DND-41 (cell line): ENCODE data around the gene IBSP.

Source experiments
- ATAC-seq: fragments of 200-7000 bp; cut with Tn5 transposase; 3 replicates; pipeline ENCODE4 v1.9.1; 2021; ENCODE audit warnings: low read depth; ENCODE audit not compliant: insufficient read depth
- DNase-seq: peaks from one replicate; pipeline ENCODE4 v3.0.0-alpha.2; 2020
- H2AFZ ChIP-seq: 2 replicates; pipeline ENCODE4 v1.6.0; 2012; ENCODE audit warnings: low read depth, low read length
- H3K27ac ChIP-seq: 2 replicates; pipeline ENCODE4 v1.5.1; 2012; ENCODE audit warnings: low read length, inconsistent platforms
- H3K27me3 ChIP-seq: fragments of 200-600 bp; sonication (generic); 2 replicates; pipeline ENCODE4 v1.6.0; 2012; ENCODE audit warnings: low read length, mild to moderate bottlenecking, inconsistent platforms; ENCODE audit not compliant: insufficient read depth, poor library complexity
- H3K36me3 ChIP-seq: 2 replicates; pipeline ENCODE4 v1.5.1; 2012; ENCODE audit warnings: low read length, inconsistent platforms; ENCODE audit not compliant: insufficient read depth
- H3K4me1 ChIP-seq: 2 replicates; pipeline ENCODE4 v1.5.1; 2012; ENCODE audit warnings: mild to moderate bottlenecking, low read length; ENCODE audit not compliant: insufficient read depth
- H3K4me2 ChIP-seq: 2 replicates; pipeline ENCODE4 v1.6.0; 2012; ENCODE audit warnings: mild to moderate bottlenecking, moderate library complexity, low read length, inconsistent platforms; ENCODE audit not compliant: insufficient read depth
- H3K4me3 ChIP-seq, 2 experiments: fragments of 200-600 bp in 1 of 2; shearing (Covaris generic) in 1 of 2; 2 replicates each; pipeline ENCODE4 v1.5.1; 2012 to 2016; ENCODE audit warnings: inconsistent platforms in 2 of 2, low read length in 2 of 2, mild to moderate bottlenecking in 2 of 2, low read depth in 1 of 2, moderate library complexity in 1 of 2
- H3K79me2 ChIP-seq: 2 replicates; pipeline ENCODE4 v1.6.0; 2012; ENCODE audit warnings: low read length, inconsistent platforms; ENCODE audit not compliant: insufficient read depth
- H3K9ac ChIP-seq: 2 replicates; pipeline ENCODE4 v1.6.0; 2012; ENCODE audit warnings: low read depth, mild to moderate bottlenecking, inconsistent platforms, low read length, moderate library complexity
- H3K9me3 ChIP-seq: 2 replicates; pipeline ENCODE4 v1.5.1; 2012; ENCODE audit warnings: low read length, moderate library complexity, mild to moderate bottlenecking, inconsistent platforms; ENCODE audit not compliant: insufficient read depth, severe bottlenecking
- H4K20me1 ChIP-seq: 2 replicates; pipeline ENCODE4 v1.6.0; 2012; ENCODE audit warnings: low read length; ENCODE audit not compliant: insufficient read depth
- EZH2 ChIP-seq: IDR thresholded peaks from 3 replicates; pipeline ENCODE4 v1.6.1; 2012; ENCODE audit warnings: borderline replicate concordance, low read depth, mild to moderate bottlenecking, moderate library complexity, low read length, inconsistent platforms; ENCODE audit not compliant: severe bottlenecking
- TF ChIP-seq, protein P1 (sequence below): IDR thresholded peaks from 2 replicates; pipeline ENCODE4 v1.5.1; 2012; ENCODE audit warnings: borderline replicate concordance, low read length, moderate library complexity, mild to moderate bottlenecking; ENCODE audit not compliant: poor library complexity, severe bottlenecking; ENCODE audit errors: extremely low read depth

The IBSP gene

DNA sequence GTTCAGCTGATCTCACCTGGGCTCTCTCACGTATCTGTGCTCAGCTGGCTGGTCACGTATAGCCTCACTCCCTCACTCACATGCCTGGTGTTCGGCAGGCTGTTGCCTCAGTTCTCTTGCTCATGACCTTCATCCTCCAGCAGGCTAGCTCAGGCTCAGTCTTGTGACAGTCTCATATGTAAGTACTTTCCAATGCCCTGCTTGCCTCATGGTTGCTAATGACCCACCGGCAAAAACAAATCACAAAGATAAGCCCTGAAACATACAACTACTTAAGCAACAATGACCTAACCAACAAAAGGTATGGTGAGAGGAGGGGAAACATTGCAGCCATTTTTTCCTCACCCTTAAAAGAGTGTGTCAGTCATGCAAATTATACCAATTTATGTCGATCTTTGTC lies 58.4 kb downstream of the IBSP start:
- ATAC-seq (no peak), DNase-seq (no peak)
- no peaks in the 10 kb centered on the region for H3K9me3 ChIP-seq
- H3K79me2 ChIP-seq: no peaks in the 10 kb centered on the region
- no peak overlapping the region for H3K4me3 ChIP-seq
- H3K27me3 ChIP-seq: peaks cover 3% of the 10 kb centered on the region
- H3K9ac ChIP-seq: no peak overlapping the region
- H3K4me1 ChIP-seq: no peaks in the 10 kb centered on the region
- H4K20me1 ChIP-seq: no peaks in the 10 kb centered on the region
- H3K36me3 ChIP-seq: no peaks in the 10 kb centered on the region
- no peak for TF ChIP-seq EZH2
- TF ChIP-seq, protein P1, sequence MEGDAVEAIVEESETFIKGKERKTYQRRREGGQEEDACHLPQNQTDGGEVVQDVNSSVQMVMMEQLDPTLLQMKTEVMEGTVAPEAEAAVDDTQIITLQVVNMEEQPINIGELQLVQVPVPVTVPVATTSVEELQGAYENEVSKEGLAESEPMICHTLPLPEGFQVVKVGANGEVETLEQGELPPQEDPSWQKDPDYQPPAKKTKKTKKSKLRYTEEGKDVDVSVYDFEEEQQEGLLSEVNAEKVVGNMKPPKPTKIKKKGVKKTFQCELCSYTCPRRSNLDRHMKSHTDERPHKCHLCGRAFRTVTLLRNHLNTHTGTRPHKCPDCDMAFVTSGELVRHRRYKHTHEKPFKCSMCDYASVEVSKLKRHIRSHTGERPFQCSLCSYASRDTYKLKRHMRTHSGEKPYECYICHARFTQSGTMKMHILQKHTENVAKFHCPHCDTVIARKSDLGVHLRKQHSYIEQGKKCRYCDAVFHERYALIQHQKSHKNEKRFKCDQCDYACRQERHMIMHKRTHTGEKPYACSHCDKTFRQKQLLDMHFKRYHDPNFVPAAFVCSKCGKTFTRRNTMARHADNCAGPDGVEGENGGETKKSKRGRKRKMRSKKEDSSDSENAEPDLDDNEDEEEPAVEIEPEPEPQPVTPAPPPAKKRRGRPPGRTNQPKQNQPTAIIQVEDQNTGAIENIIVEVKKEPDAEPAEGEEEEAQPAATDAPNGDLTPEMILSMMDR: no peak
- no peak overlapping the region for H3K27ac ChIP-seq
- H2AFZ ChIP-seq: no peak overlapping the region
- no peak overlapping the region for H3K4me2 ChIP-seq
